IMR-90 (cell line): ENCODE results near the gene EFHD1. TPM values are rescaled to one million over a fixed set of nuclear protein-coding genes. Genes with fewer than 3 reads are reported as not detected.

Experiments
- ATAC-seq: fragments of 200-7000 bp; cut with Tn5 transposase; 2 replicates; pipeline ENCODE4 v1.9.1; 2020; ENCODE audit warnings: low read depth, mild to moderate bottlenecking, moderate library complexity
- BruUV-seq: library from RNA; stranded (reverse); fragments of 400-500 nt; replicated peaks from 2 replicates; lab custom pipeline; 2021; lab: Mats Ljungman, UMichigan
- CTCF ChIA-PET: fragments of 300-600 bp; formaldehyde crosslinking; extraction: SDS; loops from one replicate; lab custom pipeline; 2021; ENCODE audit warnings: antibody characterized with exemption; lab: Yijun Ruan, JAX
- POLR2A ChIA-PET: fragments of 300-600 bp; sonication (Branson Sonifier 250); formaldehyde crosslinking; loops from one replicate; lab custom pipeline; 2022; ENCODE audit warnings: antibody characterized with exemption; ENCODE audit not compliant: unreplicated experiment; lab: Charles Lee
- DNase-seq: peaks from one replicate; pipeline ENCODE4 v3.0.0; 2013
- H2AFZ ChIP-seq: replicated peaks from 2 replicates; pipeline ENCODE3; 2013; ENCODE audit warnings: low read length, mild to moderate bottlenecking; ENCODE audit not compliant: poor library complexity
- H2AK5ac ChIP-seq: 2 replicates; pipeline ENCODE4 v1.6.1; 2013; ENCODE audit warnings: low read depth, low read length, inconsistent platforms
- H2AK9ac ChIP-seq: replicated peaks from 2 replicates; pipeline ENCODE3; 2013; ENCODE audit warnings: mild to moderate bottlenecking, low read depth, low read length, moderate library complexity; ENCODE audit not compliant: poor library complexity
- H2BK120ac ChIP-seq: 2 replicates; pipeline ENCODE4 v1.6.1; 2013; ENCODE audit warnings: low read depth, low read length, inconsistent platforms
- H2BK15ac ChIP-seq: 3 replicates; pipeline ENCODE4 v1.6.1; 2013; ENCODE audit warnings: low read depth, low read length, inconsistent platforms
- H2BK20ac ChIP-seq: 2 replicates; pipeline ENCODE4 v1.6.1; 2013; ENCODE audit warnings: low read depth, mild to moderate bottlenecking, inconsistent platforms, low read length, moderate library complexity
- H2BK5ac ChIP-seq: 2 replicates; pipeline ENCODE4 v1.6.1; 2013; ENCODE audit warnings: mild to moderate bottlenecking, low read depth, low read length, inconsistent platforms; ENCODE audit not compliant: poor library complexity, severe bottlenecking
- H3K14ac ChIP-seq: replicated peaks from 2 replicates; pipeline ENCODE4 v1.6.1; 2013; ENCODE audit warnings: low read depth, low read length, inconsistent platforms
- H3K18ac ChIP-seq: 2 replicates; pipeline ENCODE4 v1.6.1; 2013; ENCODE audit warnings: low read depth, low read length, control low read depth
- H3K23ac ChIP-seq: 2 replicates; pipeline ENCODE4 v1.6.1; 2013; ENCODE audit warnings: low read depth, low read length, inconsistent platforms
- H3K27ac ChIP-seq: 2 replicates; pipeline ENCODE4 v1.5.1; 2013; ENCODE audit warnings: mild to moderate bottlenecking, control low read depth, low read length; ENCODE audit not compliant: insufficient read depth
- H3K27me3 ChIP-seq: 2 replicates; pipeline ENCODE4 v1.6.1; 2013; ENCODE audit warnings: low read length; ENCODE audit not compliant: control insufficient read depth, insufficient read depth
- H3K36me3 ChIP-seq: 2 replicates; pipeline ENCODE4 v1.6.1; 2013; ENCODE audit warnings: low read length, mixed read lengths; ENCODE audit not compliant: control insufficient read depth, insufficient read depth
- H3K4ac ChIP-seq: 2 replicates; pipeline ENCODE4 v1.6.1; 2013; ENCODE audit warnings: low read depth, low read length, inconsistent platforms
- H3K4me1 ChIP-seq: 2 replicates; pipeline ENCODE4 v1.6.1; 2013; ENCODE audit warnings: low read length, mixed read lengths; ENCODE audit not compliant: control insufficient read depth, insufficient read depth
- H3K4me2 ChIP-seq: 2 replicates; pipeline ENCODE4 v1.6.1; 2013; ENCODE audit warnings: low read depth, mild to moderate bottlenecking, control low read depth, low read length, moderate library complexity
- H3K4me3 ChIP-seq: 2 replicates; pipeline ENCODE4 v1.5.1; 2013; ENCODE audit warnings: low read depth, mild to moderate bottlenecking, control low read depth, low read length, moderate library complexity; ENCODE audit not compliant: insufficient read depth
- H3K56ac ChIP-seq: 2 replicates; pipeline ENCODE4 v1.6.1; 2013; ENCODE audit warnings: low read length, inconsistent platforms; ENCODE audit not compliant: insufficient read depth; ENCODE audit errors: extremely low read depth
- H3K79me1 ChIP-seq, 2 experiments: 2 replicates each; pipeline ENCODE4 v1.6.1; 2013; ENCODE audit warnings: low read length in 2 of 2, inconsistent platforms in 1 of 2, low read depth in 1 of 2
- H3K9ac ChIP-seq: 2 replicates; pipeline ENCODE4 v1.6.1; 2013; ENCODE audit warnings: low read depth, low read length, control low read depth
- H3K9me1 ChIP-seq: 2 replicates; pipeline ENCODE4 v1.6.1; 2013; ENCODE audit warnings: low read length, inconsistent platforms; ENCODE audit not compliant: insufficient read depth
- H3K9me3 ChIP-seq: 2 replicates; pipeline ENCODE4 v1.6.1; 2013; ENCODE audit warnings: low read length; ENCODE audit not compliant: control insufficient read depth, insufficient read depth
- H4K20me1 ChIP-seq: 2 replicates; pipeline ENCODE4 v1.6.1; 2013; ENCODE audit warnings: low read length, inconsistent platforms; ENCODE audit not compliant: insufficient read depth
- H4K5ac ChIP-seq: 2 replicates; pipeline ENCODE4 v1.6.1; 2013; ENCODE audit warnings: mild to moderate bottlenecking, low read depth, low read length, control low read depth
- H4K8ac ChIP-seq, 2 experiments: 2 replicates each; pipeline ENCODE4 v1.6.1; 2013; ENCODE audit warnings: low read depth in 2 of 2, low read length in 2 of 2, control low read depth in 1 of 2, inconsistent platforms in 1 of 2
- H4K91ac ChIP-seq: 2 replicates; pipeline ENCODE4 v1.6.1; 2013; ENCODE audit warnings: low read depth, low read length, inconsistent platforms; ENCODE audit not compliant: insufficient read depth
- FOS ChIP-seq: fragments of 150-350 bp; IDR thresholded peaks from 2 replicates; pipeline ENCODE4 v1.6.1; 2016; ENCODE audit warnings: low read depth, low read length
- MAFK ChIP-seq: IDR thresholded peaks from 2 replicates; pipeline ENCODE4 v1.6.1; 2012; ENCODE audit warnings: low read depth, low read length, improper control_type of control experiment
- MAZ ChIP-seq: IDR thresholded peaks from 2 replicates; pipeline ENCODE4 v1.6.1; 2012; ENCODE audit warnings: low read depth, mild to moderate bottlenecking, low read length, improper control_type of control experiment, moderate library complexity, borderline replicate concordance
- POLR2A ChIP-seq: IDR thresholded peaks from 2 replicates; pipeline ENCODE4 v1.6.1; 2012; ENCODE audit warnings: mild to moderate bottlenecking, low read depth, low read length
- RAD21 ChIP-seq: IDR thresholded peaks from 2 replicates; pipeline ENCODE4 v1.6.1; 2012; ENCODE audit warnings: low read length, improper control_type of control experiment
- RFX5 ChIP-seq: IDR thresholded peaks from 2 replicates; pipeline ENCODE4 v1.8.0; 2012; ENCODE audit warnings: low read depth, mild to moderate bottlenecking, low read length, moderate library complexity
- SMC3 ChIP-seq: fragments of 150-350 bp; IDR thresholded peaks from 2 replicates; pipeline ENCODE4 v1.6.1; 2016; ENCODE audit warnings: low read depth, mild to moderate bottlenecking, antibody characterized with exemption, low read length, moderate library complexity
- WGBS, 2 experiments: methylation state at CpG; one replicate each; pipeline versions ENCODE4 v1.1.5 to v1.1.7; 2013; ENCODE audit warnings: missing lambda C conversion rate in 2 of 2; ENCODE audit not compliant: insufficient read length in 1 of 2; ENCODE audit errors: extremely low coverage in 2 of 2; 5-methylcytosine and 5-hydroxymethylcytosine counted together
- dilution Hi-C: fragments of 300-500 bp; cut with HindIII; formaldehyde crosslinking; loops from one replicate; pipeline ENCODE4 v1.14.3; 2018; ENCODE audit warnings: low sequenced_read_pairs; ENCODE audit not compliant: unreplicated experiment
- in situ Hi-C: fragments of 300-500 bp; cut with MboI; formaldehyde crosslinking; loops from 3 replicates; pipeline ENCODE4 v1.14.3; 2019; ENCODE audit warnings: low sequenced_read_pairs, inconsistent platforms, mixed read lengths
- intact Hi-C: fragments of 100-400 bp; cut with micrococcal nuclease; formaldehyde crosslinking; loops from 2 replicates; pipeline ENCODE4 v1.10.0; 2022
- polyA plus RNA-seq, 3 experiments: library from polyadenylated mRNA; depleted of rRNA; stranded (reverse); fragments of >200 nt; gene quantifications; 2 replicates each; pipeline ENCODE4 v1.2.3, GENCODE V29; 2012; ENCODE audit warnings: low replicate concordance in 1 of 3
- total RNA-seq: library from RNA; depleted of rRNA; stranded (reverse); fragments of >200 nt; gene quantifications from 2 replicates; pipeline ENCODE4 v1.2.3, GENCODE V29; 2012
- TF ChIP-seq, protein P1 (sequence below): fragments of 150-350 bp; IDR thresholded peaks from 2 replicates; pipeline ENCODE4 v1.6.1; 2017; ENCODE audit warnings: mild to moderate bottlenecking, antibody characterized with exemption, low read length, low read depth
- TF ChIP-seq, protein P2 (sequence below): conservative IDR thresholded peaks from 2 replicates; pipeline ENCODE4 v1.5.1; 2012; ENCODE audit warnings: mild to moderate bottlenecking, low read depth, low read length, improper control_type of control experiment

Gene EFHD1
- total and polyA plus RNA-seq, 2 of the 4 experiments (the other 2 are of a cell fraction): 0.27 TPM; not detected in 1

DNA sequence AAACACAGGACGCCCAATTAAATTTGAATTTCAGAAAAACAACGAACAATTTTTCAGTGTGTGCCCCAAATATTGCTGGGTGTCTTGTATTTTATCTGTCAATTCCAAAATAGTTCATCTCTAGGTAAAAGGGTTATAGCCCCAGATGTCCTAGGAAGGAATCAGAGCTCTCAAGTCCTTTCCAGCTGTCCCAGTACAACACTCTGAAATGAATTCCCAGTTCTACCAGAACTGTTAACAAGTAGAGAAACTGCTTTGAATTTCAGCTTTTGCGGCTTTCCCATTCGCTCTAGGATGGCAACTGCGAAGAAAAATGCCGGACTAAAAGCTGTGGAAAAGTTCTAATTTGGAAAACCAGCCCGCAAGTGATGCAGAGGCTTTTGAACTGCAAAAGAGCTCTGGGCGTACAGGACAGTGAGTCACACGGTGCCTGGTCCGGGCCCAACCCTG lies 63.2 kb downstream of the EFHD1 start:
- CTCF ChIA-PET: no interaction called here
- peak overlapping the region; percentile 50 for H3K27ac ChIP-seq
- no peak overlapping the region for H2BK120ac ChIP-seq
- ATAC-seq (no peak), DNase-seq (no peak)
- no peak overlapping the region for H2AK5ac ChIP-seq
- H3K4me1 ChIP-seq: peaks cover 6% of the 10 kb centered on the region
- TF ChIP-seq SMC3: no peak
- TF ChIP-seq, protein P1, sequence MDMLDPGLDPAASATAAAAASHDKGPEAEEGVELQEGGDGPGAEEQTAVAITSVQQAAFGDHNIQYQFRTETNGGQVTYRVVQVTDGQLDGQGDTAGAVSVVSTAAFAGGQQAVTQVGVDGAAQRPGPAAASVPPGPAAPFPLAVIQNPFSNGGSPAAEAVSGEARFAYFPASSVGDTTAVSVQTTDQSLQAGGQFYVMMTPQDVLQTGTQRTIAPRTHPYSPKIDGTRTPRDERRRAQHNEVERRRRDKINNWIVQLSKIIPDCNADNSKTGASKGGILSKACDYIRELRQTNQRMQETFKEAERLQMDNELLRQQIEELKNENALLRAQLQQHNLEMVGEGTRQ: no peak
- TF ChIP-seq POLR2A: no peak
- TF ChIP-seq FOS: no peak
- no peak for TF ChIP-seq RAD21
- TF ChIP-seq, protein P2, sequence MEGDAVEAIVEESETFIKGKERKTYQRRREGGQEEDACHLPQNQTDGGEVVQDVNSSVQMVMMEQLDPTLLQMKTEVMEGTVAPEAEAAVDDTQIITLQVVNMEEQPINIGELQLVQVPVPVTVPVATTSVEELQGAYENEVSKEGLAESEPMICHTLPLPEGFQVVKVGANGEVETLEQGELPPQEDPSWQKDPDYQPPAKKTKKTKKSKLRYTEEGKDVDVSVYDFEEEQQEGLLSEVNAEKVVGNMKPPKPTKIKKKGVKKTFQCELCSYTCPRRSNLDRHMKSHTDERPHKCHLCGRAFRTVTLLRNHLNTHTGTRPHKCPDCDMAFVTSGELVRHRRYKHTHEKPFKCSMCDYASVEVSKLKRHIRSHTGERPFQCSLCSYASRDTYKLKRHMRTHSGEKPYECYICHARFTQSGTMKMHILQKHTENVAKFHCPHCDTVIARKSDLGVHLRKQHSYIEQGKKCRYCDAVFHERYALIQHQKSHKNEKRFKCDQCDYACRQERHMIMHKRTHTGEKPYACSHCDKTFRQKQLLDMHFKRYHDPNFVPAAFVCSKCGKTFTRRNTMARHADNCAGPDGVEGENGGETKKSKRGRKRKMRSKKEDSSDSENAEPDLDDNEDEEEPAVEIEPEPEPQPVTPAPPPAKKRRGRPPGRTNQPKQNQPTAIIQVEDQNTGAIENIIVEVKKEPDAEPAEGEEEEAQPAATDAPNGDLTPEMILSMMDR: no peak
- TF ChIP-seq MAZ: no peak
- no peak for TF ChIP-seq MAFK
- no peak for TF ChIP-seq RFX5
- peak overlapping the region; percentile 91 to 99 for H4K8ac ChIP-seq
- peak overlapping the region; percentile 71 for H3K9ac ChIP-seq
- peak overlapping the region; percentile 12; the same call in 1 of the 2 replicates for H3K4ac ChIP-seq
- 0 out of 2 replicates have a peak overlapping the region, but pooled peaks have one; percentile 47 for H3K56ac ChIP-seq
- H2AK9ac ChIP-seq: no peak overlapping the region
- in situ Hi-C loops: no loop called here
- H3K14ac ChIP-seq: peak overlapping the region; percentile 53; the same call in 1 of the 2 replicates
- H3K79me1 ChIP-seq: peaks cover 3 to 26% of the 10 kb centered on the region in 2 experiments
- peak overlapping the region; percentile 98 for H3K4me2 ChIP-seq
- peak overlapping the region; percentile 98 for H4K5ac ChIP-seq
- H2AFZ ChIP-seq: peak overlapping the region; percentile 84
- no peaks in the 10 kb centered on the region for H3K36me3 ChIP-seq
- H4K91ac ChIP-seq: peak overlapping the region; percentile 72
- no peak overlapping the region for H3K23ac ChIP-seq
- no peak overlapping the region; the same call in 2 of the 3 replicates for H2BK15ac ChIP-seq
- 0 out of 2 replicates have a peak, but pooled peaks cover 2% of the 10 kb centered on the region for H3K9me1 ChIP-seq
- H2BK5ac ChIP-seq: no peak overlapping the region
- no peak overlapping the region for H2BK20ac ChIP-seq
- 56% methylated on average over 3 of the region's 10 CpGs; no CpG with 5 or more reads in 1 of the 2 experiments for WGBS, 2 experiments
- H3K27me3 ChIP-seq: no peaks in the 10 kb centered on the region; the same call in 1 of the 2 replicates
- H3K18ac ChIP-seq: peak overlapping the region; percentile 11; the same call in 1 of the 2 replicates
- H3K4me3 ChIP-seq: peak overlapping the region; percentile 57
- dilution Hi-C loops: no loop called here
- intact Hi-C loops: no loop called here
- H3K9me3 ChIP-seq: no peaks in the 10 kb centered on the region
- BruUV-seq: no TSS peak
- H4K20me1 ChIP-seq: peaks cover 12% of the 10 kb centered on the region
- POLR2A ChIA-PET: no interaction called here
